A549 (cell line): Measurements from ENCODE around the gene MCM6.

Source experiments
- CEBPB ChIP-seq, 2 experiments: fragments of >200 bp in 1 of 2; sonication (Bioruptor Twin) in 1 of 2; formaldehyde crosslinking in 1 of 2; IDR thresholded peaks; 2 replicates each; pipeline ENCODE4 v1.6.1; 2012 to 2016
- HMGXB4 ChIP-seq: fragments of 250-450 bp; sonication (Bioruptor Pico); IDR thresholded peaks from 2 replicates; pipeline ENCODE4 v1.5.0; 2021; ENCODE audit warnings: mild to moderate bottlenecking, moderate library complexity, borderline replicate concordance
- JUN ChIP-seq, 2 experiments: fragments of >200 bp; sonication (Bioruptor Twin); formaldehyde crosslinking; IDR thresholded peaks; 2 replicates in 1 of 2; 3 replicates in 1 of 2; pipeline ENCODE4 v1.6.1; 2016 to 2017
- MAZ ChIP-seq: fragments of 150-350 bp; IDR thresholded peaks from 2 replicates; pipeline ENCODE4 v1.6.1; 2014; ENCODE audit warnings: antibody characterized with exemption, low read depth, low read length, borderline replicate concordance
- NR3C1 ChIP-seq: fragments of >200 bp; sonication (Bioruptor Twin); formaldehyde crosslinking; IDR thresholded peaks from 3 replicates; pipeline ENCODE4 v1.6.1; 2017
- POLR2A ChIP-seq: IDR thresholded peaks from 2 replicates; pipeline ENCODE4 v1.6.1; 2012; ENCODE audit warnings: mild to moderate bottlenecking, low read length
- TF ChIP-seq, protein P1 (sequence below): fragments of >200 bp; sonication (Bioruptor Twin); formaldehyde crosslinking; IDR thresholded peaks from 3 replicates; pipeline ENCODE4 v1.5.1; 2016

- TF ChIP-seq, protein P1, sequence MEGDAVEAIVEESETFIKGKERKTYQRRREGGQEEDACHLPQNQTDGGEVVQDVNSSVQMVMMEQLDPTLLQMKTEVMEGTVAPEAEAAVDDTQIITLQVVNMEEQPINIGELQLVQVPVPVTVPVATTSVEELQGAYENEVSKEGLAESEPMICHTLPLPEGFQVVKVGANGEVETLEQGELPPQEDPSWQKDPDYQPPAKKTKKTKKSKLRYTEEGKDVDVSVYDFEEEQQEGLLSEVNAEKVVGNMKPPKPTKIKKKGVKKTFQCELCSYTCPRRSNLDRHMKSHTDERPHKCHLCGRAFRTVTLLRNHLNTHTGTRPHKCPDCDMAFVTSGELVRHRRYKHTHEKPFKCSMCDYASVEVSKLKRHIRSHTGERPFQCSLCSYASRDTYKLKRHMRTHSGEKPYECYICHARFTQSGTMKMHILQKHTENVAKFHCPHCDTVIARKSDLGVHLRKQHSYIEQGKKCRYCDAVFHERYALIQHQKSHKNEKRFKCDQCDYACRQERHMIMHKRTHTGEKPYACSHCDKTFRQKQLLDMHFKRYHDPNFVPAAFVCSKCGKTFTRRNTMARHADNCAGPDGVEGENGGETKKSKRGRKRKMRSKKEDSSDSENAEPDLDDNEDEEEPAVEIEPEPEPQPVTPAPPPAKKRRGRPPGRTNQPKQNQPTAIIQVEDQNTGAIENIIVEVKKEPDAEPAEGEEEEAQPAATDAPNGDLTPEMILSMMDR = no peak
- TF ChIP-seq CEBPB (IDR thresholded peaks at IDR 0.05) = no peak
- TF ChIP-seq JUN (IDR thresholded peaks at IDR 0.05) = no peak
- TF ChIP-seq HMGXB4 (CRISPR knock-in tag) = no peak
- TF ChIP-seq MAZ = no peak
- no peak for TF ChIP-seq POLR2A
- TF ChIP-seq NR3C1 = no peak
Measured at GRCh38 chr2:135822855-135823254, 53.4 kb downstream of the MCM6 start.
